Fibroblast of lung (primary cell): ENCODE results near the gene WDR4. TPM values are rescaled to one million over a fixed set of nuclear protein-coding genes. Genes with fewer than 3 reads are reported as not detected.

Source experiments
- DNase-seq, 2 donors: peaks; one replicate each; pipeline versions ENCODE4 v3.0.0 to v3.0.0-alpha.2; 2010; ENCODE audit warnings: low read depth in 2 of 2
- H2AFZ ChIP-seq: 2 replicates; pipeline ENCODE4 v1.5.1; 2012; ENCODE audit warnings: low read length, control low read depth, inconsistent platforms
- H3K27ac ChIP-seq: 2 replicates; pipeline ENCODE4 v1.5.1; 2011; ENCODE audit warnings: low read length, control low read depth; ENCODE audit not compliant: insufficient read depth
- H3K27me3 ChIP-seq: 2 replicates; pipeline ENCODE4 v1.5.1; 2011; ENCODE audit warnings: mild to moderate bottlenecking, low read length; ENCODE audit not compliant: control insufficient read depth, insufficient read depth
- H3K36me3 ChIP-seq: 2 replicates; pipeline ENCODE4 v1.5.1; 2011; ENCODE audit warnings: low read length; ENCODE audit not compliant: control insufficient read depth, insufficient read depth
- H3K4me1 ChIP-seq: 2 replicates; pipeline ENCODE4 v1.5.1; 2011; ENCODE audit warnings: low read length; ENCODE audit not compliant: control insufficient read depth, insufficient read depth; ENCODE audit errors: extremely low read depth
- H3K4me2 ChIP-seq: 2 replicates; pipeline ENCODE4 v1.5.1; 2011; ENCODE audit warnings: low read length, control low read depth; ENCODE audit not compliant: insufficient read depth; ENCODE audit errors: extremely low read depth
- H3K4me3 ChIP-seq, 4 experiments: fragments of 200-600 bp in 1 of 4; sonication (generic) in 1 of 4; replicated peaks in 1 of 4; 2 replicates each; pipeline ENCODE4 v1.5.1; 2011 to 2016; ENCODE audit warnings: low read length in 4 of 4, low read depth in 3 of 4, mild to moderate bottlenecking in 3 of 4, control low read depth in 2 of 4, inconsistent platforms in 1 of 4, mixed read lengths in 1 of 4; ENCODE audit not compliant: insufficient read depth in 1 of 4; ENCODE audit errors: control extremely low read depth in 1 of 4
- H3K79me2 ChIP-seq: 2 replicates; pipeline ENCODE4 v1.5.1; 2012; ENCODE audit warnings: mild to moderate bottlenecking, low read length, inconsistent platforms; ENCODE audit not compliant: control insufficient read depth, insufficient read depth
- H3K9ac ChIP-seq: 2 replicates; pipeline ENCODE4 v1.5.1; 2011; ENCODE audit warnings: mild to moderate bottlenecking, low read length, control low read depth; ENCODE audit not compliant: insufficient read depth
- H3K9me3 ChIP-seq: 2 replicates; pipeline ENCODE4 v1.5.1; 2012; ENCODE audit warnings: low read depth, low read length; ENCODE audit not compliant: control insufficient read depth, insufficient read depth
- H4K20me1 ChIP-seq: 2 replicates; pipeline ENCODE4 v1.5.1; 2011; ENCODE audit warnings: low read length; ENCODE audit not compliant: control insufficient read depth, insufficient read depth; ENCODE audit errors: extremely low read depth
- EZH2 ChIP-seq: IDR thresholded peaks from 2 replicates; pipeline ENCODE4 v1.5.1; 2012; ENCODE audit warnings: low read length, control low read depth, mild to moderate bottlenecking; ENCODE audit errors: missing control alignments
- polyA plus RNA-seq, 2 donors: library from polyadenylated mRNA; depleted of rRNA in 1 of 2; stranded (reverse) in 1 of 2; unstranded in 1 of 2; fragments of >200 nt; gene quantifications; 2 replicates each; pipeline ENCODE4 v1.2.1, GENCODE V29; 2011 to 2012; ENCODE audit warnings: missing spikeins in 1 of 2
- total RNA-seq: library from RNA; depleted of rRNA; stranded (reverse); fragments of >200 nt; gene quantifications from 2 replicates; pipeline ENCODE4 v1.2.1, GENCODE V29; 2014
- TF ChIP-seq, protein P1 (sequence below), 2 donors: IDR thresholded peaks in 1 of 2; conservative IDR thresholded peaks in 1 of 2; 1 replicate in 1 of 2; 2 replicates in 1 of 2; pipeline ENCODE4 v1.5.1; 2011 to 2012; ENCODE audit warnings: low read length in 2 of 2, control low read depth in 1 of 2, inconsistent platforms in 1 of 2, low read depth in 1 of 2, mild to moderate bottlenecking in 1 of 2

The WDR4 gene
- total and polyA plus RNA-seq, 2 donors (not counting 1 experiment from before 2014, with no cell fraction given), result 8.2 to 10.2 TPM

DNA sequence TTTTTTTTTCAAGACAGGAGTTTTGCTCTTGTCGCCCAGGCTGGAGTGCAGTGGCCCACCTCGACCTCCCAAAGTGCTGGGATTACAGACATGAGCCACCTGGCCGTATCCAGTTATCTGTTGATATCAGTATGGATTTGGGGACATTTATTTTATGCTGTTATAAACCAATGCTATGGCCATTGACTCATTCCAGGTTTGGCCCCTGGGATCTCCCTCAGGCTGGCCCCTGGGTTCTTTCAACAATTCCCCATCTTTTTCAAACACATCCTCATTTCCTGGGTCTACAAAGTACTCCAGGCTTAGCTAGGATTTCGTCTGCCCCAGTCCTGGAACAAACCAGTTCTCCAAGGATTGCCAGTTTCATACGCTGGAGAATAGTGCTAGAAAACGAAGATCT lies 44.1 kb downstream of the WDR4 start:
- H3K27ac ChIP-seq, result no peak overlapping the region
- H3K4me1 ChIP-seq, result no peaks in the 10 kb centered on the region
- no peaks in the 10 kb centered on the region for H3K9me3 ChIP-seq
- H3K36me3 ChIP-seq, result peaks cover under 1% of the 10 kb centered on the region
- DNase-seq, result no peak
- H3K9ac ChIP-seq, result no peak overlapping the region
- no peak overlapping the region for H3K4me3 ChIP-seq
- H3K27me3 ChIP-seq, result no peaks in the 10 kb centered on the region
- no peak overlapping the region for H3K4me2 ChIP-seq
- no peaks in the 10 kb centered on the region for H3K79me2 ChIP-seq
- TF ChIP-seq, protein P1, sequence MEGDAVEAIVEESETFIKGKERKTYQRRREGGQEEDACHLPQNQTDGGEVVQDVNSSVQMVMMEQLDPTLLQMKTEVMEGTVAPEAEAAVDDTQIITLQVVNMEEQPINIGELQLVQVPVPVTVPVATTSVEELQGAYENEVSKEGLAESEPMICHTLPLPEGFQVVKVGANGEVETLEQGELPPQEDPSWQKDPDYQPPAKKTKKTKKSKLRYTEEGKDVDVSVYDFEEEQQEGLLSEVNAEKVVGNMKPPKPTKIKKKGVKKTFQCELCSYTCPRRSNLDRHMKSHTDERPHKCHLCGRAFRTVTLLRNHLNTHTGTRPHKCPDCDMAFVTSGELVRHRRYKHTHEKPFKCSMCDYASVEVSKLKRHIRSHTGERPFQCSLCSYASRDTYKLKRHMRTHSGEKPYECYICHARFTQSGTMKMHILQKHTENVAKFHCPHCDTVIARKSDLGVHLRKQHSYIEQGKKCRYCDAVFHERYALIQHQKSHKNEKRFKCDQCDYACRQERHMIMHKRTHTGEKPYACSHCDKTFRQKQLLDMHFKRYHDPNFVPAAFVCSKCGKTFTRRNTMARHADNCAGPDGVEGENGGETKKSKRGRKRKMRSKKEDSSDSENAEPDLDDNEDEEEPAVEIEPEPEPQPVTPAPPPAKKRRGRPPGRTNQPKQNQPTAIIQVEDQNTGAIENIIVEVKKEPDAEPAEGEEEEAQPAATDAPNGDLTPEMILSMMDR (conservative IDR thresholded peaks at IDR 0.05 in 1 of 2, IDR thresholded peaks at IDR 0.05 in 1 of 2; ENCODE audit: low read depth in 1 of 2, low read length in 2 of 2), result no peak
- TF ChIP-seq EZH2, result no peak
- no peaks in the 10 kb centered on the region for H4K20me1 ChIP-seq
- H2AFZ ChIP-seq, result no peak overlapping the region

DNA sequence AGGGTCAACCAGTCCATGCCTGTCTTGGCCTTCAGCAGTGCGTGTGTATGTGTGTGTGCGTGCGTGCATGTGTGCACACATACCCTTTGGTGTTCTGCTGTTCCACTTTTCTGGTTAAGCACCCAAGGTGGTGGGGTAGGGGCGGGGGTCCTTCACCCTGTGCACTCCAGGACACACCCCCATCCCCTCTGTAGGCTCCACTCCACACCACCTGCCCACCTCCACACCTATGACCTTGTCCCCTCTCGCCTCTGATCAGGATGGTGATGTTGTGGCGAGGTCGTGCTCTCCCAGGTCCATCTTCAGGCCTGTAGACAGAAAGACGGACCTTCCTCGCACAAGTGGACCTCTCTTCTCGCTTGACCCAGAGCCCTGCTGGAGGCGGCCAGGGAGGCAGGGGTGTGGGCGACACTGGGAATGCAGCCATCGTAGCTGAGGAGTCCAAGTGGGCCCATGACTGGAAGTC lies 44.6 kb downstream of the WDR4 start:
- H3K4me3 ChIP-seq, result no peak overlapping the region

DNA sequence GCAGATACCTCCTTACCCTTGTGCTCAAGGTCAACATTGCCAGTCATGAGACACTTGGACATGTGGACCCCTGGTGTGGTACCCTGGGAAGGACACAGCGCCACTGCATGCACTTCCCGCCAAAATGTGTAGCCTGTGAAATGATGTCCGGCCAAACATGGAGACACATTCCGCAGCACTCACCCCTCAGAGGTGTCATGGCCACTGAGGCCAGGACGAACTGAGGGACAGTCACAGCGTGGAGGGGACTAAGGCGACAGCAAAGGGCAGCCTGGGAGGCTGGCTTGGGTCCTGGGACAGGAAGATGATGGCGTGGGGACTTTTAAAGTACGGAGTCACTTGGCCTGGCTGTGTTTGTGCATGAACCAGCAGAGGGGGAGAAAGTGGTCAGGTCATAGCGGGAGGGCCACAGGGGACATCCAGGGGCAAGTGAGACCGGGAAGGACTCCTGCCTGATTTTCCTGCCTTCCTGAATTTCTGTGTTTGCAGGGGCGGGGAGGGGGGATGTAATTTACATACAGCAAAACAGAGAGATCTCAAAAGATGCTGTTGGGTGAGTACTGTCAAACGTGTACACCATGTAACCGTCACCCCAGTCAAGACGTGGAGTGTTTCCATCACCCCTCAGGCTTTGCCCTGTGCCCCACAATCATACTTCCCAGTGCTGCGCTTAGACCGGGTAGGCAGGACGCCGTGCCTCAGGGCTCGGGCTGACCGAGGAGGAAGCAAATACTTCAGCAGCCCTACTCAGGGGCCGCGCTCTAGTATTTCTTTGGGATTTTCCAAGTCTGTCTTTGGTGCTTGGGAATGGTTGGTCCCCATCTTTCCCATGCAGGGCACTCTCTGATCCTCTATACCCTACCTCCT lies 45.2 kb downstream of the WDR4 start:
- DNase-seq, result no peak
- Histone ChIP-seq H4K20me1 (no peaks in the 10 kb centered on the region), H3K27ac (no peak overlapping the region), H3K4me1 (no peaks in the 10 kb centered on the region), H2AFZ (no peak overlapping the region), H3K36me3 (no peaks in the 10 kb centered on the region), H3K27me3 (no peaks in the 10 kb centered on the region), H3K4me2 (no peak overlapping the region), H3K79me2 (no peaks in the 10 kb centered on the region), H3K4me3 (no peak overlapping the region), H3K9ac (no peak overlapping the region), H3K9me3 (no peaks in the 10 kb centered on the region)
- TF ChIP-seq EZH2, result no peak
- TF ChIP-seq, protein P1 (conservative IDR thresholded peaks at IDR 0.05 in 1 of 2, IDR thresholded peaks at IDR 0.05 in 1 of 2; ENCODE audit: low read depth in 1 of 2, low read length in 2 of 2), result no peak

More for the DNA sequence above, 44.6 kb downstream of the WDR4 start:
- TF ChIP-seq EZH2, result no peak
- TF ChIP-seq, protein P1 (conservative IDR thresholded peaks at IDR 0.05 in 1 of 2, IDR thresholded peaks at IDR 0.05 in 1 of 2; ENCODE audit: low read depth in 1 of 2, low read length in 2 of 2), result no peak
- Histone ChIP-seq H3K4me1 (no peaks in the 10 kb centered on the region), H3K9me3 (no peaks in the 10 kb centered on the region), H3K27ac (no peak overlapping the region), H3K36me3 (no peaks in the 10 kb centered on the region), H3K4me2 (no peak overlapping the region), H3K79me2 (no peaks in the 10 kb centered on the region), H4K20me1 (no peaks in the 10 kb centered on the region), H3K27me3 (no peaks in the 10 kb centered on the region), H3K9ac (no peak overlapping the region), H2AFZ (no peak overlapping the region)
- no peak for DNase-seq
